HUES48 (cell line): ENCODE measurements around the gene DNAJB13.

ENCODE experiments used
- H3K27ac ChIP-seq: one replicate; pipeline ENCODE4 v1.7.0; 2013; ENCODE audit warnings: low read depth, low read length, inconsistent platforms
- H3K27me3 ChIP-seq: 2 replicates; pipeline ENCODE4 v1.6.1; 2013; ENCODE audit warnings: mild to moderate bottlenecking, low read length; ENCODE audit not compliant: control insufficient read depth, insufficient read depth
- H3K36me3 ChIP-seq: 2 replicates; pipeline ENCODE4 v1.6.1; 2013; ENCODE audit warnings: low read length; ENCODE audit not compliant: control insufficient read depth, insufficient read depth
- H3K4me1 ChIP-seq: 2 replicates; pipeline ENCODE4 v1.6.1; 2013; ENCODE audit warnings: mild to moderate bottlenecking, low read length; ENCODE audit not compliant: control insufficient read depth, insufficient read depth
- H3K4me3 ChIP-seq: 2 replicates; pipeline ENCODE4 v1.5.1; 2013; ENCODE audit warnings: mild to moderate bottlenecking, low read depth, low read length
- H3K9ac ChIP-seq: 2 replicates; pipeline ENCODE4 v1.6.1; 2013; ENCODE audit warnings: mild to moderate bottlenecking, low read depth, low read length, moderate library complexity
- H3K9me3 ChIP-seq: 2 replicates; pipeline ENCODE4 v1.6.1; 2013; ENCODE audit warnings: low read length; ENCODE audit not compliant: control insufficient read depth, insufficient read depth

Gene DNAJB13

GRCh38 chr11:73969091-73969490 lies 18.3 kb downstream of the DNAJB13 start:
- Histone ChIP-seq H3K27ac (no peak overlapping the region), H3K4me3 (no peak overlapping the region), H3K27me3 (no peaks in the 10 kb centered on the region), H3K4me1 (no peaks in the 10 kb centered on the region), H3K36me3 (peaks cover 4% of the 10 kb centered on the region; the same call in 1 of the 2 replicates), H3K9ac (no peak overlapping the region), H3K9me3 (no peaks in the 10 kb centered on the region)

GRCh38 chr11:73969991-73970800 lies 19.4 kb downstream of the DNAJB13 start:
- Histone ChIP-seq H3K4me1 (no peaks in the 10 kb centered on the region), H3K9ac (no peak overlapping the region), H3K36me3 (peaks cover 15% of the 10 kb centered on the region), H3K9me3 (no peaks in the 10 kb centered on the region), H3K4me3 (no peak overlapping the region), H3K27ac (no peak overlapping the region), H3K27me3 (no peaks in the 10 kb centered on the region)

DNA sequence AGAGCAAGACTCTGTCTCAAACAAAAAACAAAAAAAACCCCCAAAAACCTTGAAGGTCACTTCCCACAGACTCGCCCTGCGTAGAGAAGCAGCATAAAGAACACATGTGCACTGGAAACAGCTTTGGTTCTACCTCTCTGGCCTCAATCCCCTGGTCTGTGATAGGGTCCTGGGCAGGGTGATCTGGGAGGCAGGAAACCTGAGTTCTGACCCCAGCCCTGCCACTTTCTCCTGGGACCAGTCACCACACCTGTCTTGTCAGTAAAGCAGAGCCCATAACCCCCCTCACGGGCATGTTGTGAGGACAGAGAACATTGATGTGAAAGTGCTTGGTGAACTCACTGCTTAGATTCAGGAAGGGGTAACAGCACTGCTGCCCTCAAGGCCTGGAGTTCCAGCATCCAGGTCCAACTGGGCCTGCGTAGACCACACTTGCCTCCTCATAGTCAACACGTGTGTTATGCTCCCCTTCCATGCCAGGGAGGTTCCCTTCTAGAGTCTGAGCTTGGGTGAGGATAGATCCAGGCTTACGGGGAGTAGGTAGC lies 20.4 kb downstream of the DNAJB13 start:
- Histone ChIP-seq H3K9me3 (no peaks in the 10 kb centered on the region), H3K4me1 (no peaks in the 10 kb centered on the region), H3K27me3 (no peaks in the 10 kb centered on the region), H3K9ac (no peak overlapping the region), H3K27ac (no peak overlapping the region), H3K36me3 (peaks cover 26% of the 10 kb centered on the region), H3K4me3 (no peak overlapping the region)

DNA sequence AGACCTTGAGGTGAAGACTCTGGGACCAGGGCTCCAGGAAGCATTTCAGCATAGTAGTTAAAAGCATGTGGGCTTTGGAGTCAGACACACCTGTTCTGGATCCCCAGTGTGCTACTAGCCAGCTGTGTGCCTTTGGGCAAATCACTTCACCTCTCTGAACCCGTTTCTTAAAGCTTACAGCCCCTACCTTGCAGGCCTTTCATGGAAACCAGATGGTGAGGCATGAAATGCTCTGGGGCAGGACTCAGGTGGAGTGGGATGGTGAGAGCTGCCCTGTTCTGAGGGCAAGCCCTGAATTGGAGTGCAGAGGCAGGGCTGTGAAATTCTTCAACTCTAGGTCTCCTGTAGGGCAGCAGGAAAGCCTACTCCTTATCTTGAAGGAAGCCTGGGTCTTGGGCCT lies 21.4 kb downstream of the DNAJB13 start:
- H3K9me3 ChIP-seq: no peaks in the 10 kb centered on the region
- H3K4me1 ChIP-seq: no peaks in the 10 kb centered on the region
- H3K27me3 ChIP-seq: no peaks in the 10 kb centered on the region
- H3K4me3 ChIP-seq: no peak overlapping the region
- H3K27ac ChIP-seq: no peak overlapping the region
- peaks cover 35% of the 10 kb centered on the region for H3K36me3 ChIP-seq
- no peak overlapping the region for H3K9ac ChIP-seq

DNA sequence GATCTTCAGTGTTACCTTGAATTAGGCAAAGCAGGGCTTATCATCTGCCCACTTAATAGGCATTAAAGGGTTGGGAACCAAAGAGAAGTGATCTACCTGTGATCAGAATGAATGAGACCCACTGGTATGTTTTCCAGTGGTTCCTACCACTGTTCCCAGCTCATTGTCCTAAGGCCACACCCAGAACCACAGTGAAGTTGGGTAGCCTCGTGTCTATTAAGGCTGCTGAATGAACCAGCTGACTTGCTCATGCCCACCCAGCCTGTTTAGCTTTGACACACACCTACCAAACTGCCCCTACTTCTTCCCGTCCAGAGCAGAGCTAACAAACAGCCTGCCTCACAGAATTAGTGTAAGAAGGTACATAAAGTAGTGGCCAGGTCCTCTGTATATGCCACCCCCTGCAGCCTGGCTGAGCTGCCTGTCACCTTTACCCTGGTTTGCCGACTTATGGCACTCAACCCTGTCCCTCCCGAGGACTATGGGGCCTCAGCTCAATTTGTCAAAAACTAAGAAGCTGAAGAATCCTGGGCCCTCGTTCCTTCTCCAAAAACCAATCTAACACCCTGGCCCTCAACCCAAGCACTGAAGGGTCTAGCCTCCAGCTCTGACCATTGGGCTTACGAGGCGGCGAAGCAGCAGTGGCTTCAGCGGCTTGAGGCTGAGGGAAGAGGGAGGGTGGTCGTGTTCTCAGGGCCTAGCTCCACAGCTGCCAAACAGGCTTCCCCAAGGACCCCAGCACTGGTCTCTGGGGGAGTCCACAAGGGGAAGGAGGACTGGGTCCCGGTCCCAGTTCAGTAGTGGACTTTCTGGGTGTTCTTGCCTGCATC lies 22.0 kb downstream of the DNAJB13 start:
- no peak overlapping the region for H3K27ac ChIP-seq
- H3K27me3 ChIP-seq: no peaks in the 10 kb centered on the region
- H3K9me3 ChIP-seq: no peaks in the 10 kb centered on the region
- no peak overlapping the region for H3K9ac ChIP-seq
- no peaks in the 10 kb centered on the region for H3K4me1 ChIP-seq
- H3K36me3 ChIP-seq: peaks cover 42% of the 10 kb centered on the region
- no peak overlapping the region for H3K4me3 ChIP-seq

GRCh38 chr11:73974604-73975478 lies 24.0 kb downstream of the DNAJB13 start:
- no peak overlapping the region for H3K27ac ChIP-seq
- H3K4me1 ChIP-seq: peaks cover 2% of the 10 kb centered on the region
- no peak overlapping the region for H3K9ac ChIP-seq
- no peak overlapping the region for H3K4me3 ChIP-seq
- no peaks in the 10 kb centered on the region for H3K27me3 ChIP-seq
- peaks cover 61% of the 10 kb centered on the region for H3K36me3 ChIP-seq
- H3K9me3 ChIP-seq: no peaks in the 10 kb centered on the region

DNA sequence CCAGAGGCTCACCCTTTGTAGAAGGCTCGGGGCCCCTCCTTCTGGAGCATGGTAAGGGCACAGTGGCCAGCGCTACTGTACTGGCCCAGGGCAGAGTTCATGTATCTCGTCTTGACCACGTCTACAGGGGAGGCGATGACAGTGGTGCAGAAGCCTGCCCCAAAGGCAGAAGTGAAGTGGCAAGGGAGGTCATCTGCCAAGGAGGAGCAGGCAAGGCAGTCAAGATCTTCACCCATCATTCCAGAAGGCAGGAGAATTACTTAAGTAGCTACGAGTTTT lies 24.6 kb downstream of the DNAJB13 start:
- H3K9me3 ChIP-seq: no peaks in the 10 kb centered on the region
- no peak overlapping the region for H3K9ac ChIP-seq
- H3K27ac ChIP-seq: no peak overlapping the region
- H3K27me3 ChIP-seq: no peaks in the 10 kb centered on the region
- H3K4me3 ChIP-seq: no peak overlapping the region
- peaks cover 67% of the 10 kb centered on the region for H3K36me3 ChIP-seq
- H3K4me1 ChIP-seq: peaks cover 8% of the 10 kb centered on the region

DNA sequence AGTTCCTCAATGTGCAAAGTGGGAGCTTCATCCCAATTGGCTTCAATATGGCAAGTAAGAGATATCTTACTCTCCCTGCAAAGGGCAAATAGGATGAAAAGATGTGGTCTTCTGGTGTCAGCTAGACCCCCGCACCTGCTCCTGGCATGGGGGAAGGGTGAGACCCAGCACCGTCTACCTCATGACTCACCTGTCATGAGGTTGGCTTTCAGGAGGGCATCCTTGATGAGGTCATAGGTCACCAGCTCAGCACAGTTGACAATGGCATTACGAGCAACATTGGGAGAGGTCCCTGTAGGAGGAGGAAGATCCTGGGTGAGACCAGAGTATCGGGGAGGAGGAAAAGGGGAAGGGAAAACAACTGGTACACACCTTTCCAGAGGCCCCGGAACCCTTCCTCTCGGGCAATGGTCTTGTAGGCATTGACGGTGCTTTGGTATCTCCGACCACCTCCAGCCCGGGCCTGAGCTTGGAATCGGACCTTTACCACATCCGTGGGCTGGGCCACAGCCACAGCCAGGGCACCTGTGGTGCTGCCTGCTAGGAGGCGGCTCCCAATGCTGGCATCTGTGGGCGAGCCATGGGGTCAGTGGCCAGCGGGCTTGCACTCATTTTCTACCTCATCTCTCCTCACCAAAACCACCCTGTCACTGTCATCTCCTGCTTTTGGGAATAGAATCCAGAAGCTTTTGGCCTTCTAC lies 25.8 kb downstream of the DNAJB13 start:
- H3K4me1 ChIP-seq: peaks cover 13% of the 10 kb centered on the region
- H3K27me3 ChIP-seq: no peaks in the 10 kb centered on the region
- H3K36me3 ChIP-seq: peaks cover 77% of the 10 kb centered on the region
- H3K4me3 ChIP-seq: no peak overlapping the region
- no peak overlapping the region for H3K9ac ChIP-seq
- no peak overlapping the region for H3K27ac ChIP-seq
- H3K9me3 ChIP-seq: no peaks in the 10 kb centered on the region

DNA sequence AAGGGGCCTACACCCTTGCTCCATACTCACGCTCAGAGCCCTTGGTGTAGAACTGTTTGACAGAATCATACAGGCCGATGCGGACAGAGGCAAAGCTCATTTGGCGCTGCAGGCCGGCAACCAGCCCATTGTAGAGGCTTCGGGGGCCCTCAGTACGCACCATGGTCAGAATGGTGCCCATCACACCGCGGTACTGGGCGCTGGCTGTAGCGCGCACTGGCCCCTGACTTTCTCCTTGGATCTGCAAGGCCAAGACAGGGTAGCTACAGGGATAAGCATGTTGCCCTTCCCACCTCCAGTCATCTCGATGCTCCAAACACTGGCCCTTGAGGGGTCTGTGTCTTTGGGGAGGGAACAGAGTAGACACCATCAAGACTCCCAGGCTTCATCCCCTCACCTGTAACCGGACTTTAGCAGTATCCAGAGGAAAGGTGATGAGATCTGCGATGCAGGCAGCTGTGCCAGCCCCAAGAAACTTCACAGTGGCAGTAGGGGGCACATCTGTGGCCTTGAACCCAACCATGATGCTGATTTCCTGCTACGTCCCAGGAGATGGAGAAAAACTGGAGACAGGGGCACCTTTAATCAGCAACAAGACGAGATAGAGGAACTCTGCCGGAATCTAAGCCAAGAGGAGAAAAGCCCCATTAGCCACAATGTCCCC lies 27.2 kb downstream of the DNAJB13 start:
- Histone ChIP-seq H3K9me3 (no peaks in the 10 kb centered on the region), H3K4me3 (no peak overlapping the region), H3K36me3 (peaks cover 77% of the 10 kb centered on the region), H3K27ac (no peak overlapping the region), H3K9ac (no peak overlapping the region), H3K27me3 (no peaks in the 10 kb centered on the region), H3K4me1 (peaks cover 13% of the 10 kb centered on the region)

DNA sequence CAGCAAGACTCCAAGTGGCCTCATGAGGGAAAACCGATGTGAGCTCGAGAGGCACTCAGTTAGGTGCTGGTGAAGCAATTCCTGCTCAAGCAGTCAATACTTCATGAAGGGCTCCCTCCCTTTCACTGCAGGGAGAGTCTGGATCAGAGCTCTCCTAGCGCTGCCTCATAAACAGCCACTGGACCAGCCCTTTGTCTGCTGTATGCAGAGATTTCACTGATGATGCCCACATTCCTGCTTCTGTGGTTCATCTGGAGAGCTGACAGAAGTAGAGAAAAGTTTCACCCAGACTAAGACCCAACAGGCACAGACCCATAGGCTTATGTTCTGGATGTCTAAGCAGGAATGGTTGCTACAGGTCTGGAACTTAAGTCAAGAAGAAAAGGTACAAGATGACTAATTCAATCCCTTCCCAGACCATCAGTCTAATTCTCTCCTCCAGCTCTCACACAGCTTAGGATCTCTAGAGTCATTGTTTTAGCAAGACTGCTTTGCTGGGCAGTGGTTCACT lies 27.8 kb downstream of the DNAJB13 start:
- Histone ChIP-seq H3K4me1 (peaks cover 13% of the 10 kb centered on the region), H3K27me3 (no peaks in the 10 kb centered on the region), H3K27ac (no peak overlapping the region), H3K9me3 (no peaks in the 10 kb centered on the region), H3K9ac (no peak overlapping the region), H3K36me3 (peaks cover 77% of the 10 kb centered on the region), H3K4me3 (no peak overlapping the region)
